ENCODE measurements around the gene RASSF8.

RASSF8 gene

GRCh38 chr12:26128168-26128567, 169.7 kb downstream of the RASSF8 start:
- DNase-seq, result no peak

Measured in activated naive CD4-positive, alpha-beta T cell (primary cell).